HepG2 (cell line): ENCODE results near the gene ABHD15. TPM values are rescaled to one million over a fixed set of nuclear protein-coding genes. Genes with fewer than 3 reads are reported as not detected.
A peak's percentile ranks its signal among the peaks of the same experiment; 100 is the strongest.

Experiments
- ATF3 ChIP-seq: sonication (generic); formaldehyde crosslinking; IDR thresholded peaks from 2 replicates; pipeline ENCODE4 v1.4.0; 2020; ENCODE audit warnings: missing genetic modification reagents
- CBX2 ChIP-seq, 2 experiments: fragments of 200-600 bp in 1 of 2; sonication (generic); formaldehyde crosslinking in 1 of 2; IDR thresholded peaks; 2 replicates each; pipeline versions ENCODE4 v1.7.0 to v1.8.1; 2018 to 2022; ENCODE audit warnings: low read depth in 2 of 2, low read length in 1 of 2, mild to moderate bottlenecking in 1 of 2, missing genetic modification reagents in 1 of 2
- GATA4 ChIP-seq: sonication (generic); IDR thresholded peaks from 2 replicates; pipeline ENCODE4 v1.6.1; 2016; ENCODE audit warnings: antibody characterized with exemption, low read depth, borderline replicate concordance
- JUNB ChIP-seq: sonication (generic); formaldehyde crosslinking; IDR thresholded peaks from 2 replicates; pipeline ENCODE4 v1.8.0; 2022; ENCODE audit warnings: missing genetic modification reagents, mild to moderate bottlenecking, borderline replicate concordance
- MAZ ChIP-seq, 2 experiments: sonication (generic) in 1 of 2; formaldehyde crosslinking in 1 of 2; IDR thresholded peaks; 2 replicates each; pipeline versions ENCODE4 v1.5.0 to v1.6.1; 2012 to 2020; ENCODE audit warnings: low read depth in 2 of 2, mild to moderate bottlenecking in 2 of 2, borderline replicate concordance in 1 of 2, improper control_type of control experiment in 1 of 2, low read length in 1 of 2, missing genetic modification reagents in 1 of 2, moderate library complexity in 1 of 2
- MIXL1 ChIP-seq: IDR thresholded peaks from 2 replicates; pipeline ENCODE4 v1.6.1; 2016
- MLLT10 ChIP-seq: sonication (generic); formaldehyde crosslinking; IDR thresholded peaks from 2 replicates; pipeline ENCODE4 v1.4.0; 2020; ENCODE audit warnings: missing genetic modification reagents
- SIN3B ChIP-seq: fragments of 150-350 bp; IDR thresholded peaks from 2 replicates; pipeline ENCODE4 v1.6.1; 2014; ENCODE audit warnings: low read length
- SRSF1 ChIP-seq: fragments of 200-400 bp; formaldehyde crosslinking; optimal IDR thresholded peaks from 2 replicates; pipeline ENCODE3; 2017; ENCODE audit warnings: mild to moderate bottlenecking, low read depth, low read length, moderate library complexity
- TBX2 ChIP-seq: sonication (generic); formaldehyde crosslinking; IDR thresholded peaks from 2 replicates; pipeline ENCODE4 v1.5.0; 2020; ENCODE audit warnings: missing genetic modification reagents, mild to moderate bottlenecking, borderline replicate concordance
- TGIF2 ChIP-seq: IDR thresholded peaks from 2 replicates; pipeline ENCODE4 v1.6.1; 2016; ENCODE audit warnings: control low read depth, missing compliant biosample characterization
- THAP11 ChIP-seq: IDR thresholded peaks from 2 replicates; pipeline ENCODE4 v1.6.1; 2016; ENCODE audit warnings: missing biosample characterization, missing genetic modification reagents
- ZFP62 ChIP-seq: sonication (generic); formaldehyde crosslinking; IDR thresholded peaks from 2 replicates; pipeline ENCODE4 v1.4.0; 2020; ENCODE audit warnings: missing genetic modification reagents
- ZNF143 ChIP-seq: sonication (generic); formaldehyde crosslinking; IDR thresholded peaks from 2 replicates; pipeline ENCODE4 v1.4.0; 2020; ENCODE audit warnings: missing genetic modification reagents
- ZNF292 ChIP-seq: sonication (generic); formaldehyde crosslinking; IDR thresholded peaks from 2 replicates; pipeline ENCODE4 v1.8.1; 2022; ENCODE audit warnings: mild to moderate bottlenecking, low read depth, missing genetic modification reagents, borderline replicate concordance
- ZNF616 ChIP-seq: sonication (generic); formaldehyde crosslinking; IDR thresholded peaks from 2 replicates; pipeline ENCODE4 v1.5.0; 2020; ENCODE audit warnings: low read depth, mild to moderate bottlenecking, missing genetic modification reagents
- ZNF784 ChIP-seq: sonication (generic); formaldehyde crosslinking; IDR thresholded peaks from 2 replicates; pipeline ENCODE4 v1.5.1; 2020; ENCODE audit warnings: missing genetic modification reagents, mild to moderate bottlenecking, borderline replicate concordance
- ZSCAN22 ChIP-seq: sonication (generic); formaldehyde crosslinking; IDR thresholded peaks from 2 replicates; pipeline ENCODE4 v1.4.0; 2020; ENCODE audit warnings: mild to moderate bottlenecking, missing genetic modification reagents
- polyA plus RNA-seq, 8 experiments: library from polyadenylated mRNA; depleted of rRNA in 3 of 8; stranded (reverse) in 7 of 8; unstranded in 1 of 8; fragments of >200 nt; fragmentation: Illumina TruSeq in 4 of 8; extraction: Trizol in 4 of 8; gene quantifications; 2 replicates each; pipeline versions ENCODE4 v1.2.1 to v1.2.3, GENCODE V29; 2011 to 2016; ENCODE audit warnings: low read depth in 4 of 8, missing spikeins in 1 of 8, mixed read lengths in 1 of 8; ENCODE audit not compliant: insufficient read depth in 1 of 8
- total RNA-seq, 5 experiments: library from RNA; depleted of rRNA; stranded (reverse); fragments of >200 nt; fragmentation: Illumina TruSeq; extraction: Trizol; gene quantifications; 2 replicates each; pipeline ENCODE4 v1.2.3, GENCODE V29; 2016; ENCODE audit warnings: low read depth in 1 of 5
- TF ChIP-seq, protein P1 (sequence below): sonication (generic); formaldehyde crosslinking; IDR thresholded peaks from 2 replicates; pipeline ENCODE4 v1.4.0; 2020; ENCODE audit warnings: missing genetic modification reagents, borderline replicate concordance
- TF ChIP-seq, protein P2 (sequence below): sonication (generic); formaldehyde crosslinking; IDR thresholded peaks from 2 replicates; pipeline ENCODE4 v1.4.0; 2020; ENCODE audit warnings: low read depth, mild to moderate bottlenecking, missing genetic modification reagents
- TF ChIP-seq, protein P3 (sequence below): sonication (generic); formaldehyde crosslinking; IDR thresholded peaks from 2 replicates; pipeline ENCODE4 v1.4.0; 2020; ENCODE audit warnings: mild to moderate bottlenecking, missing genetic modification reagents
- TF ChIP-seq, protein P4 (sequence below): sonication (generic); formaldehyde crosslinking; IDR thresholded peaks from 2 replicates; pipeline ENCODE4 v1.4.0; 2020; ENCODE audit warnings: mild to moderate bottlenecking, missing genetic modification reagents

The ABHD15 gene
- total and polyA plus RNA-seq, 2 of the 13 experiments (the other 11 are each of a cell fraction or from before 2014, with no cell fraction given) = 2.4 to 7.7 TPM

DNA sequence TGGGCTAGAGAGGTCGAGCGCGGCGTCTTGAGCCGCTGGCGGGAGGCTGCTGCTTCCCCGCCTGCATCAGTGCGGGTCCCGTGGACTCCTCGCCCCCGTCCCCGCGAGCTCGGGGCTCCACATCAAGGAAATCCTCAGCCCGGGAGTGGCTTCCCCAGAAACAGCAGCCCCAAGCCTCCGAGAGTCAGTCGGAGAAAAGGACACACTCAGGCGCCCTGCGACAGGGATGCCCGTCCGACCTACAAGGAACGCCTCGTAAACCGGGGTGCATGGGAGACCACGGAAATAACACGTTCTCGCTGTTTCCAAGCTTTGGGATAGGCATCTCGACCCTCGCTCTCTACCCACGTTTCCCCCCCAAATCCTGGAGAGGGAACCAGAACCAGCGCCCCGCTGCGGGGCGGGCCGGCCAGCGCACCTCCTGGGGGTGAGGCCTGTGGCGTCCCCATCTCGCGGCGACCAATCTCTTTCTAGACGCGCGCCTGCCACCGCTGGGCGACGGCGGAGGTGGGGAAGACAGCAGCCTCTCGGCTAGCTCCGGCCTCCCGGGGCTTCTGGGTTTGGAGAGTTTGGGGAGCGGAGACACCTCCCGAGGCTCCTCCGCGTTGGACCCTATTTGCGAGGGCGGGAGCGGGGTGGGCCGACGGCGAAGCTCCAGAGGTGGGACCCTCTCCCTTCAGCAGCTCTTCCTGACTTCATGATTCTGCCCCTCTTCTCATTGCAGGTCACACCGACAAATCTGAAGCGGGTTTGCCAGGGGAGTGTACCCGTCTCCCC, 905 bp upstream of the ABHD15 start (continued):
- no peak for TF ChIP-seq ZNF784 (CRISPR knock-in tag)
- TF ChIP-seq TBX2 (CRISPR knock-in tag) = no peak
- TF ChIP-seq GATA4 = no peak
- no peak for TF ChIP-seq TGIF2 (CRISPR knock-in tag)
- TF ChIP-seq, protein P1, sequence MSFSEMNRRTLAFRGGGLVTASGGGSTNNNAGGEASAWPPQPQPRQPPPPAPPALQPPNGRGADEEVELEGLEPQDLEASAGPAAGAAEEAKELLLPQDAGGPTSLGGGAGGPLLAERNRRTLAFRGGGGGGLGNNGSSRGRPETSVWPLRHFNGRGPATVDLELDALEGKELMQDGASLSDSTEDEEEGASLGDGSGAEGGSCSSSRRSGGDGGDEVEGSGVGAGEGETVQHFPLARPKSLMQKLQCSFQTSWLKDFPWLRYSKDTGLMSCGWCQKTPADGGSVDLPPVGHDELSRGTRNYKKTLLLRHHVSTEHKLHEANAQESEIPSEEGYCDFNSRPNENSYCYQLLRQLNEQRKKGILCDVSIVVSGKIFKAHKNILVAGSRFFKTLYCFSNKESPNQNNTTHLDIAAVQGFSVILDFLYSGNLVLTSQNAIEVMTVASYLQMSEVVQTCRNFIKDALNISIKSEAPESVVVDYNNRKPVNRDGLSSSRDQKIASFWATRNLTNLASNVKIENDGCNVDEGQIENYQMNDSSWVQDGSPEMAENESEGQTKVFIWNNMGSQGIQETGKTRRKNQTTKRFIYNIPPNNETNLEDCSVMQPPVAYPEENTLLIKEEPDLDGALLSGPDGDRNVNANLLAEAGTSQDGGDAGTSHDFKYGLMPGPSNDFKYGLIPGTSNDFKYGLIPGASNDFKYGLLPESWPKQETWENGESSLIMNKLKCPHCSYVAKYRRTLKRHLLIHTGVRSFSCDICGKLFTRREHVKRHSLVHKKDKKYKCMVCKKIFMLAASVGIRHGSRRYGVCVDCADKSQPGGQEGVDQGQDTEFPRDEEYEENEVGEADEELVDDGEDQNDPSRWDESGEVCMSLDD = no peak; the same call in 1 of the 2 replicates
- TF ChIP-seq SRSF1 = peak; percentile 4
- TF ChIP-seq, protein P2, sequence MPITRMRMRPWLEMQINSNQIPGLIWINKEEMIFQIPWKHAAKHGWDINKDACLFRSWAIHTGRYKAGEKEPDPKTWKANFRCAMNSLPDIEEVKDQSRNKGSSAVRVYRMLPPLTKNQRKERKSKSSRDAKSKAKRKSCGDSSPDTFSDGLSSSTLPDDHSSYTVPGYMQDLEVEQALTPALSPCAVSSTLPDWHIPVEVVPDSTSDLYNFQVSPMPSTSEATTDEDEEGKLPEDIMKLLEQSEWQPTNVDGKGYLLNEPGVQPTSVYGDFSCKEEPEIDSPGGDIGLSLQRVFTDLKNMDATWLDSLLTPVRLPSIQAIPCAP (CRISPR knock-in tag) = no peak
- no peak for TF ChIP-seq ZNF143 (CRISPR knock-in tag)
- TF ChIP-seq, protein P3, sequence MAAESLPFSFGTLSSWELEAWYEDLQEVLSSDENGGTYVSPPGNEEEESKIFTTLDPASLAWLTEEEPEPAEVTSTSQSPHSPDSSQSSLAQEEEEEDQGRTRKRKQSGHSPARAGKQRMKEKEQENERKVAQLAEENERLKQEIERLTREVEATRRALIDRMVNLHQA (CRISPR knock-in tag) = no peak
- TF ChIP-seq THAP11 = no peak
- TF ChIP-seq MIXL1 (CRISPR knock-in tag) = no peak
- TF ChIP-seq MLLT10 (CRISPR knock-in tag) = no peak
- TF ChIP-seq MAZ (IDR thresholded peaks at IDR 0.05; ENCODE audit: borderline replicate concordance, low read depth, low read length) = no peak
- TF ChIP-seq MAZ (CRISPR knock-in tag; IDR thresholded peaks at IDR 0.05; ENCODE audit: low read depth) = no peak
- no peak for TF ChIP-seq ZNF616 (CRISPR knock-in tag)
- no peak for TF ChIP-seq JUNB (CRISPR knock-in tag)
- TF ChIP-seq, protein P4, sequence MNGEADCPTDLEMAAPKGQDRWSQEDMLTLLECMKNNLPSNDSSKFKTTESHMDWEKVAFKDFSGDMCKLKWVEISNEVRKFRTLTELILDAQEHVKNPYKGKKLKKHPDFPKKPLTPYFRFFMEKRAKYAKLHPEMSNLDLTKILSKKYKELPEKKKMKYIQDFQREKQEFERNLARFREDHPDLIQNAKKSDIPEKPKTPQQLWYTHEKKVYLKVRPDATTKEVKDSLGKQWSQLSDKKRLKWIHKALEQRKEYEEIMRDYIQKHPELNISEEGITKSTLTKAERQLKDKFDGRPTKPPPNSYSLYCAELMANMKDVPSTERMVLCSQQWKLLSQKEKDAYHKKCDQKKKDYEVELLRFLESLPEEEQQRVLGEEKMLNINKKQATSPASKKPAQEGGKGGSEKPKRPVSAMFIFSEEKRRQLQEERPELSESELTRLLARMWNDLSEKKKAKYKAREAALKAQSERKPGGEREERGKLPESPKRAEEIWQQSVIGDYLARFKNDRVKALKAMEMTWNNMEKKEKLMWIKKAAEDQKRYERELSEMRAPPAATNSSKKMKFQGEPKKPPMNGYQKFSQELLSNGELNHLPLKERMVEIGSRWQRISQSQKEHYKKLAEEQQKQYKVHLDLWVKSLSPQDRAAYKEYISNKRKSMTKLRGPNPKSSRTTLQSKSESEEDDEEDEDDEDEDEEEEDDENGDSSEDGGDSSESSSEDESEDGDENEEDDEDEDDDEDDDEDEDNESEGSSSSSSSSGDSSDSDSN (CRISPR knock-in tag) = 0 out of 2 replicates have a peak, but pooled peaks have one; percentile 55
- TF ChIP-seq ZSCAN22 (CRISPR knock-in tag) = no peak
- no peak for TF ChIP-seq SIN3B
- TF ChIP-seq ZFP62 (CRISPR knock-in tag) = no peak
- no peak for TF ChIP-seq CBX2 (IDR thresholded peaks at IDR 0.05; ENCODE audit: low read depth, low read length)
- no peak for TF ChIP-seq CBX2 (CRISPR knock-in tag; IDR thresholded peaks at IDR 0.05; ENCODE audit: low read depth)
- 0 out of 2 replicates have a peak, but pooled peaks have one; percentile 20 for TF ChIP-seq ZNF292 (CRISPR knock-in tag)
- no peak for TF ChIP-seq ATF3 (CRISPR knock-in tag)
